ENCODE measurements around the gene LRP5.

The LRP5 gene

DNA sequence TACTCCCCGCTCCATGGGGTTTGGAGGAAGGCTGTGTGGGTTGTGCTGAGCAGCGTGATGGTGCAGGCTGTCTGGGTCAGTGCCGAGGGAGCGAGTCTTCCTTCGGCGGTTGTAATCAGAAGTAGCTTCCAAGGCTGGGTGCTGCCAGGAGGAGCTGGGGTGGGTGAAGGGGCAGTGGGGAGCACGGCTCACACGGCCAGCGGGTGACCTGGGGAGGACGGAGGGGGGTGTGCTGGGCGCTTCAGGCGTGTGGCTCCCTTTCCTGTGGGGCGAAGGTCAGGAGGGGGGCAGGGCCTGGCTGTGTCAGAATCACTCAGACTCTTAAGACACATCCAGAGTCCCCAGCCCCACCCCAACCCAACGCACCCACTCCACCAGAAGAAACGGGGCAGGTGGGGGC, 60.2 kb downstream of the LRP5 start:
- DNase-seq = no peak

DNA sequence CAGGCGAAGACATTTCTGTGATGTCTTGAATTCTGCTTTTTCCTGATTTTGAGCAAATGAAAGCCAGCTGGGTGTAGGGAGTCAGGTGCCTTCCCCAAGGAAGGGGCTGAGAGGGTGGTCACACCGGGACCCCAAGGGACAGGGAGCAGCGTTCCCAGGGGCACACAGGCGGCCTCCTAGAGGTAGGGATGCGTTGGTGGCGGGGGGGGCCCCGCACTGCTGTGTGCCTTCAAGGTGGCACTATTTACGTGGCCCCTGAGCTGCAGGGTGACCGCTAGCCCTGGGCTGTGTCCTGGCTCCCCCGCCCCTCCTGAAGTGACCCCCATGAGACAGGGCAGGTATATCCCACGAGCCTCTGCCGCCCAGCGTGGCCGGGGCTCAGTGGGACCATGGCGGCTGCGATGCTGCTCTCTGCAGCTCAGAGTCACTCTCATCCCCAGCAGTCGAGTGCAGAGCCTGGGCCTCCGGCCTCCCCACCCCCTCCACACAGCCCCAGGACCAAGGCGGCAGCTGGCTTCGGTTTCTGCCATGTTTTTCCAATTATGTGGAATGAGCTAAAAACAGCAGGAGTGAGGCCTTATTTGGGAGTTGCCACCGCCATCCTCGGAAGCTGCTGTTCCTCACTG, 60.9 kb downstream of the LRP5 start:
- no peak for DNase-seq

DNA sequence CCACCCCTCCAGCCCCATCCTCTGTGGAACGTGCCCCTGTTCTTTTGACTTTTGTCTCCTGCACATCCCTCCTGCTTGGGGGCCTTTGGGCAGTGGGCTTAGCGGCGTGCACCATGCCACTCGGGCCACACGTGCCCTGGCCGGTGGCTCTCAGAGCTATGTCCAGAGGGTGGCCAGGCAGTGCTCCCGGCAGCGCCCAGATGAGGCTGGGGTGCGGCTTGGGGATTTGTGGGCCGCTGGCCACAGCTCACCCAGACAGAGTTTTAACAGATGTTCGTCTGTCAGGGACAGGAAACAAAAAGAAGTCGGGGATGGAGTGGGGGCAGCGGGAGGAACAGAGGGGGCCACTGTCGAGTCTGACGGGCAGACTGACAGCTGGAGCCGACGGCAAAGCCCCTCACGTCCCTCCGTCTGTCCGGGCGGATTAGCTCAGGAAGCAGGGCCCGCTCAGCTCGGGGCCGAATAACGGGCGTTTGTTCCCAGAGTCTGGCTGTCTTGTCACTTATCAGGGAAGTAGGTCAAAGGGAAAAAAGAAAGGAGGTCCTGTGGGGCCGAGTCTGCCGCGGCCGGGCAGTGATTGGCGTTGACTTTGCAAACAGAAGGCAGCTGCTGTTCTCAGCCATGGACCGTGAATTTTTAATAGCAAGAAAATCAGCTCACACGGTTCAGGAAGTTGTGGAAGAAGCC, 61.6 kb downstream of the LRP5 start:
- no peak for DNase-seq

DNA sequence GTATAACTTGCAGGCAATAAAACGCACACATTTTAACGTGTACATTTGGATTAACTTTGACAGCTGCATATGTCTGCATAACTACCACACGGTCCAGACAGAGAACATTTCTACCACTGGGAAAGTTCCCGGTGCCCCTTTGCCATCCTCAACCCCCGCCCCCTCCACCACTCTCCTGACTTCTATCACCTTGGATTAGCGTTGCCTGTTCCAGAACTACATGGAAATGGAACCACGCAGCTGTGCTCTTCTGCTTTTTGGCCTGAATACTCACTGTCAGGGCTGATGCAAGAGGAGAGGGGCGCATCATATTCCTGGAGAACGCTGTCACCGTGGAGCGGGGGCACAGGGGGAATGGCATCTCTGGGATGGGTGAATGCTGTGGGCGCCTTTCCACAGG, 62.1 kb downstream of the LRP5 start:
- DNase-seq = no peak

DNA sequence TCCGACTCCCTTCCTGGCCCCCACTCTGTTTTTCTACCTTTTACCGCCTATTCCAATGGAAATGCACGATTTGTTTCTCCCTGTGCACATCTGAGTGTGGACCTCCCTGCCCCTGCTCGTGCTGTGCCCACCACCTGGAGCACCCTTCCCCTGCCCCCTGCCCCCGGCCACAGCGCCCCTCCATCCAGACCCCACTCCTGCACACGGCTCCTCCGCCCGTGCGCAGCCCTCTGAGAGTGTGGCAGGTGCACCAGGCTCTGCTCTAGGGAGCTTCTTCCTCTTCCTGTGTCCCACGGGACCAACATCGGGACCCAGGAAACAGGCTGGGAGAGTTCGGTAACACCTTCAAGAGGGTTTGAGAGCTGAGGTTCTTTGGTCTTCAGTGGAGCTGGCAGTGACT, 62.9 kb downstream of the LRP5 start:
- DNase-seq = no peak

DNA sequence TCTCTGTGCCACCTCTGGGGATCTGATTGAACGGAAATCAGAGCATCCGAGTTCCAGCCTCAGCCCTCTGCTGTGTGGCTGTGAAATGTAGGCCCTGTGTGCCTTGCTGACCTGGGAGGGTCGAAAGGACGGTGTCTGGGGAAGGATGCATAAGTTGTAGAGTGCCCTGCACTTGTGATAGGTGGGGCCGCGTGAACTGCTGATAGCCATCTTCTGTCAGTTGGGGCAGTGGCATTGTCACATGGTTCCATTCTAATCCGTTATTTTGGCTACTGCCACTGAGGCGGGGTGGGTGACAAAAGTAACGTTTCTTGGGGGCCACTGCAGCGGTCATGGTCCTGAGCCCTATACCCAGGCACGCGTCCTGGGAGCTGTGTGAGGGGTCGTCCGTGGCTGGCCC, 63.4 kb downstream of the LRP5 start:
- no peak for DNase-seq

DNA sequence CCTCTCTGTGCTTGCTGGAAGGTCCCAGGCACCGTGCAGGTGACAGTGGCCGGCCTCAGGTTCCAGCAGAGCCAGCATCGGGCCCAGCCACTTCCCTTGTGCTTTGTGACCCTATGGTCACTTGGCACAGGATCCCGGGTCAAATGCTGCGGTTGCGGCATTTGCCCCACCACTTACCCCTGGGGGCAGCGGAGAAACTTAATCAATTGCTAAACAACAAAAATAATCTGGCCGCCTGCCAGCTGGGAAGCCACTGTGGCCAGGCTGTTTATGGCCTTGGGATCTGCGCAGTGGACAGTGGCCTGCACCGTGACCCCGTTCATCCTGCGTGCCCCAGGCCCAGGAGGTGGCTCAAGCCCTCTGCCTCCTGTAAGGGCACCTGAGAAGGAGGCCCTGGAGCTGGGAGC, 65.0 kb downstream of the LRP5 start:
- DNase-seq = no peak

DNA sequence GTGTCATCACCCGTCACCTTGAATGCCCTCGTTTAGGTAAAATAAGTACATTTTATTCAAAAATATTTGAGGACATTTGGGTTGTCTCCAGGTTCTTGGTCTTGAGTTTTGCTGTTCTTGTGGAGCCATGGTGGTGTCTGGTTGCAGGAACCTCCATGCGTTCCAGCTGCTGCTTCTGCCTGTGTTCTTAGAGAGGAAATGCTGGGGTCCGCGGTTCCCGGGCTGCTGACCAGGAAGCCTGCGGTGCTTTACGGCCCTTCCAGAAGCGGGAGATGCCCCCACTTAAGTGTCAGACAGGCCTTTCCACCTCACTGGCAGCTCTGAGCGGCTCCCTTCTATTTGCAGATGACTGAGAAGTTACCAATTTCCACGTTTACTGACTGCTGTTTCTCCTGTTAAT, 66.8 kb downstream of the LRP5 start:
- no peak for DNase-seq

DNA sequence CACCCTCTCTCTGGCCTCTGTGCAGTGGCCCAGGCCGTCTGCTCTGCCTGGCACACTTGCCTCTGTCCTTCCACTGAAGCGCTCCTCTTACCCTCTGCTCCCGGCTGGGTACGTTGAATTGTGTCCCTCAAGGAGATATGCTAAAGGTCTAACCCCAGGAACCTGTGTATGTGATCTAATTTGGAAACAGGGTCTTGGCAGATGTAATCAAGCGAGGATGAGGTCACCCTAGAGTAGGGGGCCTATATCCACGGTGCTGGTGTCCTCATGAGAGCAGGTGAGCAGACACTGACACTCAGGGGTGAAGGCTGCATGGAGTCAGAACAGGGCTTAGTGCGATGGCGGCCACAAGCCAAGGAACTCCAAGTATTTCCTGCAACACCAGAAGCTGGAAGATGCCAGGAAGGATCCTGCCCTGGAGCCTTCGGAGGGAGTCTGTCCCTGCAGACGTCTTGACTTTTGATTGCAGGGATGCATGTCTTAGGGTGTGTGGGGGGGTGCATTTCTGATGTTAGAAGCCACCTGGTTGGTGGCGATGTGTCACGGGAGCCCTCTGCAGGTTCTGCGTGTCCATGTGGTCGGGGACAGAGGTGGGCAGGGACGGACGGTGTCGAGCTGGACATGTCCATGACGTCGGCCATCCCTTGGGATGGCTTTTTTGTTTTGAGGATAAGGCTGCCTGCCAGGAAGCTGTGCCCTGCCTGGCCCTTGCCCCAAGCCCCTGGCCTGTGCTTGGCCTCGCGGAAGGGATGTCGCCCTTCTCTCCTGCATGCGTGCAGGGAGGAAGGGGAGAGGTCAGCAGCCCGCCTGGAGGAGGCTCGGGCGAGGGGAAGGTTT, 68.6 kb downstream of the LRP5 start:
- no peak for DNase-seq

DNA sequence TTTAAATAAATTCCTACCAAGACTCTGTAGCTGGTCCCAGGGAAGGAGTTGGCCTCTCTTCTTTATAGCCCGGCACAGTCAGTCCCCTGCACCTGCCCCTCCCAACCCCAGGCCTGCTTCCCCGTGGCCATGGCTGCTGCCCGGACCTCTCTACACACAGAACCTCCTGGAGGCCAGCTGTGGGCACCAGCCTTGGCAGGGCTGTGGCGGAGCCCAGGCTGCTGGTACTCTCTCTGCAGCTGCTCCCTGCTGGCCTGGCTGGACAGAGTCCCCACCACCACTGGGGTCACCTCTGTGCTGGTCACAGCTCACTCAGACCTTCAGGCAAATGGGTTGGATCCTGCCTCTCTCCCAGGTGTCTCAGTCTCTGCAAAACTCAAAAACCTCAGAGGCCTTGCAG, 69.3 kb downstream of the LRP5 start:
- no peak for DNase-seq

DNA sequence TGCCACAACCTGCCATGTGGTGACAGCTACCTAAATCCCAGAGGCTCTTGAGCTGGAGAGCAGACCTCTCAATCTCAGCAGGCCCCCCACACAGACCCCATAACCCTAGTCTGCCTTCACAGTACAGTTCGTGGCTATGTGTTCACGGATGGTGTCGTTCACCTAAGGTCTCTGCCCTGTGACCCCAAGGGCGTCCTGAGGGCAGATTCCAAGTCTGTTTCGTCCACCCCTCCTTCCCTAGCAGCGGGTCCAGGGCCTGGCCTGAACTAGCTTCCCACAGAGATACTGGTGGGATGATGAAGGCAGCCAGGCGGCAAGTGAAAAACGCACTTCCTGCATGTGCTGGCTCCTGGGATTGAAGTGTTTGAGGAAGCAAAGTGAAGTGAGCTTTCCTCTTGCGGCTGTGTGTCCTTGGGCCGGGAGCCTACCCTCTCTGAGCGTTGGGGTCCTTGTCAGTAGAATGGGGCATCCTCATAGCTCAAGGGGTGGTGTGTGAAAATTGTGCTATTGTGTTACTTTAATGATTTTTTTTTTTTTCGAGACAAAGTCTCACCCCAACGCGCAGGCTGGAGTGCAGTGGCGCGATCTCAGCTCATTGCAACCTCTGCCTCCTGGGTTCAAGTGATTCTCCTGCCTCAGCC, 70.1 kb downstream of the LRP5 start:
- DNase-seq = no peak

DNA sequence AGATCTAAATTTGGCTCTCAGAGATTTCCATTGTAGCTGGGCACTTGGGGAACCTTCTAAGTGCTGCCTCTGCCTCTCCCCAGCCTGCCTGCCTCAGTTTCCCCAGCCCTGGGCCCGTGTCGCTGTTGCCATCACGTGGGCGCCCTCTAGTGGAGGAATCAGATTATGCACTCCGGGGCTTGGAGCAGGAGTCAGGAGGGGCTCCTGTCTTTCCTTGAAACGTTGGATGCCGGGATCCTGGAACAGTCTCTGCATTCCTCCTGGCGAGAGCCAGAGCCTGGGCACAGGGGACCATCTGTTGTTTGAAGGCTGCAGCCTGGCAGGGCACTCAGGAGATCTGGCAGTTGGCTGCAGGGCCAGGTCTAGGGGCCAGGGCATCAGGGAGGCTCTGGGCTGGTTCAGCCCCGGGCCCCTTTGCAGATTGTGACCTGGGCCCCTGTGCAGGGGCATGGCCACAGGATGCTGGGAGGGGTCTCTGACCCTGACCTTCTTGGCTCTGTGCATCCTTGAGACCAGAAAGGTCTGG, 71.6 kb downstream of the LRP5 start:
- peak; percentile 55 for DNase-seq

DNA sequence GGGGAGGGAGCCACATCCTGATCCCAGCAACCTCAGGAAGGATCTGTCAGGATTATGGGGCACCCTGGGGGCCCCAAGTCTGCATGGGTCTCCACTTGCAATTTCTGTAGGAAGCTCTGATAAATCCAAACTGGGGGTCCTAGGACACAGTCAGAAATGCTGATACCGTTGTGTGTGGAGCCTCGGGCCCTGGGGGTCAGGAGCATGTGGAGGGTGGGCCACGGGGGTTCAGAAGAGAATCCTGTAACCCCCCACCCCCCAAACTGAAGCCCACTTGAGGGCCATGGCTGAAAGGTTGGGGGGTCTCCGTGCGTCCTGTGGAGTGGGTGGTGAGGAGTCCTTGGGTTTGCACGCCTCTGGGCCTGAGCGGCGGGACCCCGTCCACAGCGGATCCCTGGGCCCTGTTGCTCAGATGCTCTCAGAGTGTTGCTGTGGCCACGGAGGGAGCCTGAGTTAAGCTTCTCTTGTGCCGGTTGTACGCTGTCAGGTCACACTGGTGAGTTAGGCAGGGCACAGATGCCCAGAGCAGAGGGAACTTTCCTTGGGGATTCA, 72.2 kb downstream of the LRP5 start:
- DNase-seq = no peak

DNA sequence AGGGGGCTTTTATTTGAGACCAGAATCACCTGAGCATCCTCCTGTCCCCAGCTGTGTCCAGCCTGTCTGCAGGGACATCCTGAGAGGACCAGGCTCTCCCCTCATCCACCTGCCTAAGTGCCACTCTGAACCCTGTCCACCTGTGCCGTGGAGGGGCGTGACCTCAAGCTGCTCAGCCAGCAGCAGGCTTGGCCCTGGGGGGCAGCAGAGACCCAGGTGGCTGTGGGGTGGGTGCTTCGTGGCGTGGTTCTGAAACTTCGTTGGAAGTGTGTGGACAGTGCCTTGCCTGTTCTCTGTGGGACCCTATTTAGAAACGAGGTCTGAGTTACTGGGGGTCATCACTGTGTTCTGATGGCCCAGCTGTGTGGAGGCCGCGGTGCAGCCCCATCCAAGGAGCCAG, 72.7 kb downstream of the LRP5 start:
- DNase-seq = no peak

DNA sequence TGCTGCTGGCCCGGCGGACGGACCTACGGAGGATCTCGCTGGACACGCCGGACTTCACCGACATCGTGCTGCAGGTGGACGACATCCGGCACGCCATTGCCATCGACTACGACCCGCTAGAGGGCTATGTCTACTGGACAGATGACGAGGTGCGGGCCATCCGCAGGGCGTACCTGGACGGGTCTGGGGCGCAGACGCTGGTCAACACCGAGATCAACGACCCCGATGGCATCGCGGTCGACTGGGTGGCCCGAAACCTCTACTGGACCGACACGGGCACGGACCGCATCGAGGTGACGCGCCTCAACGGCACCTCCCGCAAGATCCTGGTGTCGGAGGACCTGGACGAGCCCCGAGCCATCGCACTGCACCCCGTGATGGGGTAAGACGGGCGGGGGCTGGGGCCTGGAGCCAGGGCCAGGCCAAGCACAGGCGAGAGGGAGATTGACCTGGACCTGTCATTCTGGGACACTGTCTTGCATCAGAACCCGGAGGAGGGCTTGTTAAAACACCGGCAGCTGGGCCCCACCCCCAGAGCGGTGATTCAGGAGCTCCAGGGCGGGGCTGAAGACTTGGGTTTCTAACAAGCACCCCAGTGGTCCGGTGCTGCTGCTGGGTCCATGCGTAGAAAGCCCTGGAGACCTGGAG, 74.1 kb downstream of the LRP5 start:
- no peak for DNase-seq

DNA sequence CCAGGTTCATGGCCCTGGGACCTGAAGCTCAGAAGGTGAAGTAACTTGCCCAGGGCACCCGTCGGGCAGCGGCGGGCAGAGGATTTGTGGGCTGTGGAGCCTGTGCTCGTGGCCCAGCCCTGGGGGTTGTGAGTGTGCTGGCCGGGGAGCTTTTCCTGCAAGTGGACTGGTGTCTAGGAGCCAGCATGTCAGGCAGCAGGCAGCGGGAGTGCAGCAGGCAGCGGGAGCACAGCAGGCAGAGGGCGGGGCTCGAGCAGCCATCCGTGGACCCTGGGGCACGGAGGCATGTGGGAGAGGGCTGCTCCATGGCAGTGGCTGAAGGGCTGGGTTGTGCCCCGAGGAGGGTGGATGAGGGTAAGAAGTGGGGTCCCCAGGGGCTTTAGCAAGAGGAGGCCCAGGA, 75.4 kb downstream of the LRP5 start:
- DNase-seq = no peak

DNA sequence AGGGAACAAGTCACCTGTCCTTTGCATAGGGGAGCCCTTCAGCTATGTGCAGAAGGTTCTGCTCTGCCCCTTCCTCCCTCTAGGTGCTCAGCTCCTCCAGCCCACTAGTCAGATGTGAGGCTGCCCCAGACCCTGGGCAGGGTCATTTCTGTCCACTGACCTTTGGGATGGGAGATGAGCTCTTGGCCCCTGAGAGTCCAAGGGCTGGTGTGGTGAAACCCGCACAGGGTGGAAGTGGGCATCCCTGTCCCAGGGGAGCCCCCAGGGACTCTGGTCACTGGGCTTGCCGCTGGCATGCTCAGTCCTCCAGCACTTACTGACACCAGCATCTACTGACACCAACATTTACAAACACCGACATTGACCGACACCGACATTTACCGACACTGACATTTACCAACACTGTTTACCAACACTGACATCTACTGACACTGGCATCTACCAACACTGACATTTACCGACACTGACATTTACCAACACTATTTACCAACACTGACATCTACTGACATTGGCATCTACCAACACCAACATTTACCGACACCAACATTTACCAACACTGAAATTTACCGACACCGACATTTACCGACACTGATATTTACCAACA, 76.3 kb downstream of the LRP5 start:
- DNase-seq = no peak

DNA sequence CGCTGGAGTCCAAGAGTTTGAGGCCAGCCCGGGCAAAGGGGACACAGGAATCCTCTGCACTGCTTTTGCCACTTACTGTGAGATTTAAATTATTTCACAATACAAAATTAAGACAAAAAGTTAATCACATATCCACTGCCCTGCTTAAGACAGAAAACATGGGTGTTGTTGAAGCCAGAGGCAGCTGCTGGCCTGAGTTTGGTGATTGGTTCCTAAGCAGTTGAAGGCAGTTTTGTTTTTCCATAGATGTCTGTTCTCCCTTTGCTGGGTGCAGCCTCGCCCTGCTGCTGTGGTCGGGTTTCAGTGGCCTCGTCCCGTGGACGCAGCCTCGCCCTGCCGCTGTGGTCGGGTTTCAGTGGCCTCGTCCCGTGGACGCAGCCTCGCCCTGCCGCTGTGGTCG, 77.9 kb downstream of the LRP5 start:
- DNase-seq = no peak

DNA sequence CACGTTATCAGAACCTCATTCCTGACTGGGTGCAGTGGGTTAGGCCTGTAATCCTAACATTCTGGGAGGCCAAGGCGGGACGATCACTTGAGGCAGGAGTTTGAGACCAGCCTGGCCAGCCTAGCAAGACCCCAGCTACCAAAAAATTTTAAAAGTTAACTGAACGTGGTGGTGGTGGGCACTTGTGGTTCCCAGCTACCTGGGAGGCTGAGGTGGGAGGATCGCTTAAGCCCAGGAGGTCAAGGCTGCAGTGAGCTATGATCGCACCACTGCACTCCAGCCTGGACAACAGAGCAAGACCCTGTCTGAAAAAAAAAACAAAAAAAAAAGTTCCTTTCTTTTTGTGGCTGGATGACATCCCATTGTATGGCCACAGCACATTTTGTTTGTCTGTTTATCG, 80.4 kb downstream of the LRP5 start:
- DNase-seq = no peak

DNA sequence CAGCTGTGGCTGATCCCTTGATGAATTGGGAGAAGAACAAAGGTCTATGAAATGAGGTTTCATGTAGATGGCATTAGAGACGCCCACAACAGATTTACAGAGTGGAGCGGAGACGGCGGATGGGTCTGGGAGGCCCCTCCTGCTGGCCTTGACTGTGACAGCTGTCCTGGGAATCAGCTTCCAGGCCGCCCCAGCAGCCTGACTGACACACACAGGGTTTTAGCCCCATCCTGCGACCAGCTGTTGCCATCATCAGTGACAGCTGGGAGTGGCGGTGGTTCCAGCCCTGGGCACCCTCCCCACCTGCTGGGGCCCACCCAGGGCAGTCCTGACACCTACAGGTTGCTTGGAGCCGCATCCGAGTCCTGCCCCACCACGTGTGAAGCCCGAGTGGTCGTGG, 84.1 kb downstream of the LRP5 start:
- DNase-seq = no peak

DNA sequence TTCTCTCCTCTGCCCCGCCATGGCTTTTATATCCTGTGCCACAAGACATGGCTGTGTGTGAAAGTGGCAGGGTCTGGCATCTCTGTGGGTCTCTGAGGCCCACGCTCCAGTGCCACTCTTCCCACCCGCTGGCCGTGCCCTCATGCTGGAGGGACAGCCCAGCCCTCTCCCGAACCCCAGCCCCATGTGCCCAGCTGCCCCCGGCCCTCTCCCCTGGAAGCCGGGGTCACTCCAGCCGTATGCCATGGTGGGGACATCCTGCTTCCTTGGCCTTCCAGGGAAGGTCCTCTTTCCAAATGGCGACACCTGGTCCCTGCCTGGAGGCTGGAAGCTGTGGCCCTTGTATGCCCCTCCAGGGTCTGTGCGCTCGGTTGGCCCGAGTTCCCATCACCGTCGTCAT, 84.9 kb downstream of the LRP5 start:
- no peak for DNase-seq

Data from CD4-positive, alpha-beta T cell treated with Interleukin-17A for 1 hour (primary cell).